GM21381 (cell line): ENCODE measurements around the gene ZNF169.
"Not testable (repeated sequence)": the region's sequence is repeated elsewhere in the genome, so short reads cannot be mapped to it uniquely, and the experiment has no call there.

Experiments used
- ATAC-seq: cut with Tn5 transposase; IDR thresholded peaks from one replicate; pipeline ENCODE4 v1.9.1; 2021; ENCODE audit warnings: mild to moderate bottlenecking, moderate library complexity; ENCODE audit not compliant: unreplicated experiment

ZNF169 gene

DNA sequence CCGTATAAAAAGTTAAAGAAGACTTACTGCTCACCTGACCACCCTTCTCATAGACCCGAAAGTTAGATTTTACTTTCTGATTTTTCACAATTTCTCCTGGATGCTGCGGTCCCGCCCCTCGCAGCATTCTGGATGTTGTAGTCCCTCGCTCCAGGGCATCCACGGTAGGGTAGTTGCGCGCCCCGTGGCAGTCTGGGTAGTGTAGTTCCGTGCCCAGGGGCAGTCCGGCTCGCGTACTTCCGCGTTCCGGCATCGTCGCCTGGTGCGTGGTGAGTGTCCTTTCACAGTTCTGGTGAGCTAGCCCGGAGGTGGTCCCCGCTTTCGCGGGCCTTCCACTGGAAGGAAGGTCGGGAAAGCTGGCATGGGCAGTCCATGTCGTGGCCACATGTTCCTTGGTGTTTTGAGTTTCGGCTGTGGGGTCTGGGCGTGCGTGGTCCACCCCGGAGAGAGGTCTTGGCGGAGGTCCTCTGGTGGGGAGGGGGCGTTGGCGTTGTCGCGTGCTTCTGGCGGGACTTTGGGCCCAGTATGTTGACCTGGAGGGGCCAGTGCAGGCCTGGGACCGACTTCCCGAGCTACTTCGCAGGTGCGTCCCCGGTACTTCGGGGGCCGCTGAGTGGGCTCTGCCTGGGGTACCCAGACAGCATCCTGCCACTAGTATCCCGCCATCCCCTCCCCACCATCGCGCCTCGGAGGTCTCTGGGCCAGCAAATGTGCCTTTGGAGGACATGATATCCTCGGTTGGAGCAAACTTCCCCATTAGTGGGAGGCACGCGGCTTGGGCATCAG is at the start of gene ZNF169:
TSS of gene ZNF169 (plus strand) at position 222 of the 786 bp plus-strand sequence. CDS start 19,515 bp downstream, outside the sequence.
- peak; percentile 100 for ATAC-seq

DNA sequence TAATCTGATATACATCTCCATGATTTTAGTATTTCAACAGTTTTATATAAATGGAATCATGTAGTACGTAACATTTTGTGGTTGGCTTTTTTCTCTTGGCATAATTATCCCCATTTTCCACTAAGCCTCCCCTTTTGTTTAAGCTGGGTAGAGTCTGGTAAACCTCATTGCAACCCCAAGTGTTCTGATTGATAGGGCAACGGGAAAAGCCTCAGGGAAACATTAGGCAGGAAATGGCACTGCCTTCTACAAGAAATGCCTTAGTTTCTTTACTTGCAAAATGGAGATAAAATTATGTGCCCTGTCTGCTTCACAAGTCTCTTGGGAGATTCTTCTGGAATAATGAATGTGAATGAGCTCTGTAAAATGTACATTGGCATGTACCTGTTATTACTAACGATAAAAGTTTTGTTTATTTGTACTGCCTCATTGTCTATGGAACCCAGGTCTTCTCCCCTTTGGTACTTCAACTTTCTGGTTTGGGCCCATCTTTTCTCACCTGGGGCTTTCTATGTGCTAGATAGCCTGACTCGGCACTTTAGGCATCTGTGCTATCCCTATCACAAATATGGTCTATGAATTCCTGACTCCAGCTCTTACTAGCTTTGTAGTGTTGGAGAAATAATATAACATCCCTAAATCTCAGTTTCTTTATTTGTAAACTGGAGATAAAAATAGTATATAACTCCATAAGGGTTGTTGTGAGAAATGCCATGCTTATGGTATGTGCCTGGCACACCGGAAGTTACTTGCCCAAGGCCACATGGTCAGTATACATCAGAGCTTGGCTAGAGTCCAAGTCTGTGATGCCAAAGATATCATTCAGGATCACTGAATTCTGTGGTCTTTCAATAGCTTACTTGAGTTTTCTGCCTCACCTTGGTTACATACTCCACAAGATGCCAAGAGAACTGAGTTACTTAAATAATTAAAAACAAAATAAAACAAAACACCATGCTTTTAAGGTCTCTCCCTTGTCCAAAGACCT is 48.2 kb upstream of the ZNF169 start:
- ATAC-seq: no peak

DNA sequence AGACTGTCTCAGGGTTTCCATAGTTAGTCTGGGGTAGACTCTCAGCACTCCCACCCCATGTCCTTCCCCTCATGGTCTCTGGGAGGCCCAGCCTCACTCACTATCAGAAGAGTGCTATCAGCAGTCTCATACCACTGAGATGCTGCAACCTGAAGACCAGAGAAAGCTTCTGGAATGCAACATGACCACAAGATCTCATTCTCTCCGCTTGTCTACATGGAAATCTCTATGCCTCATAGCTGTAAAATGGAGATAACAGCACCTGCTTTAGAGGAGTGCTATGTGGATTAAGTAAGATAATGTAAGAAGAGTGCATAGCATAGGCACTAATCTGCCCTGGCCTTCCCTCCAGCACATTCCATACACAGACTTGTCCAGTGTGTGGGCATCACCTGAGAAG is 47.0 kb upstream of the ZNF169 start:
- no peak for ATAC-seq

DNA sequence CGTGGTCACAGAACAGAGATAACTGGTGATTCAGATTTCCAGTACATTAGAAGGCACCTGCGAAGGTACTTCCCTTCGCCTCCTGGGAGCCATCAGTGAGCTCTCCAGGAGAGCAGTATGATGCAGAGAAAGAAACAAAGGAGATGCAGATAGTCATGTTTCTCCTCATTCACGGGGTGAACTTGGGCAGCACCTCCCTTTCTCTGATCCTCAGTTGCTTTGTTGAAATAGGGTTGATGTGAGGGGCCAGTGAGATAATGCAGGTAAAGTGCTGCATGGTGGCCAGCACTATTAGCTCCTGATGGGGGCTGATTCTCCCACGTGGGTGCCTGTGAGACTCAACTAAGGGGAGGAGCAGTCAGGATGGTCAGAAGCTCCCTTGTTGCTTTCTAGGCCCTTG is 46.6 kb upstream of the ZNF169 start:
- ATAC-seq: no peak

DNA sequence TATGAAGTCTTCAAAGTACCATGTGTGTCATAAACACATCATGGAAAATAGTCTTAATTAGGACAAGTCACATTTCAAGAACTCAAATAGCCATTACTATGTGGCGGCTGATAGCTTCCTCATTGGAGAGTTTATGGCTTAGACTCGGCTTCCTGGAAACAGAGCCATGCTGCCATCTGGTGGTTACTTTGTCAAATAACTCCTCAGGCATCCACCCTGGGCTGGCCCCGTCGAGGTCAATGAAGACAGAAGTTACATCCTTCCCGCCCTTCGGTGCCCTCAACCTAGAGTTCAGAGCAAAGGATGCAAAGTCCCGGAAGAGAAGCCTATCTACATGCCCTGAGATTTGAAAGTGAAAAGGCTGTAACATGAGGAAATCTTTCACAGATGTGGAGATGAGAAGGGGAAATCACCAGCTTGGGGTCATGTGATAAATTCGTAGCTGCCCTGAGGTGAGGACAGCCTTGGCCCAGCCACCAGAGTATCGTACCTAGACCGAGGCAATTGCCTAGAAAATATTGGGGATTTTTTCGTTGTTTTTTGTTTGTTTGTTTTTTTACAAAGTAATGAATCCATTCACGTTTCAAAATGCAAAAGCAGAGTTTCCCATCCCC is 45.5 kb upstream of the ZNF169 start:
- peak; percentile 92 for ATAC-seq

DNA sequence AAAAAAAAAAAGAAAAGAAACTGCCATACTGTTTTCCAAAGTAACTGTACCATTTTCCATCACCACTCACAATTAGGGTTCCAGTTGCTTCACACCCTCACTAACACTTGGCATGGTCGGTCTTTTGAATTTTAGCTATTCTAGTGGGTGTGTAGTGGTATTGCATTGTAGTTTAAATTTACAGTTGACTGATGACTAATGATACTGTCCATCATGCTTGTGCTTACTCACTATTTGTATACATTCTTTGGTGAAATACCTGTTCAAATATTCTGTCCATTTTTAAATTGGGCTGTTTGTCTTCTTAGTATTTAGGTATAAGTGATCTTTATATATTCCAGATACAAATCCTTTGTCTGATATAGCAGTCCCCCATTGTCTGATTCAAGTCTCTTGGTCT is 36.2 kb upstream of the ZNF169 start:
- no peak for ATAC-seq

DNA sequence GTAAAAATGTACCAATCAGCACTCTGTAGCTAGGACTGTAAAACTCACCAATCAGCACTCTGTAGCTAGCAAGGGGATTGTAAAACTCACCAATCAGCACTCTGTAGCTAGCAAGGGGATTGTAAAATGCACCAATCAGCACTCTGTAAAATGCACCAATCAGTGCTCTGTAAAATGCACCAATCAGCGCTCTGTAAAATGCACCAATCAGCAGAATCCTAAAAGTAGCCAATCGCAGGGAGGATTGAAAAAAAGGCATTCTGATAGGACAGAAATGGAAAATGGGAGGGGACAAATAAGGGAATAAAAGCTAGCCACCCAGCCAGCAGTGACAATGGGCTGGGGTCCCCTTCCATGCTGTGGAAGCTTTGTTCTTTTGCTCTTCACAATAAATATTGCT is 33.7 kb upstream of the ZNF169 start:
- not testable (repeated sequence) for ATAC-seq

DNA sequence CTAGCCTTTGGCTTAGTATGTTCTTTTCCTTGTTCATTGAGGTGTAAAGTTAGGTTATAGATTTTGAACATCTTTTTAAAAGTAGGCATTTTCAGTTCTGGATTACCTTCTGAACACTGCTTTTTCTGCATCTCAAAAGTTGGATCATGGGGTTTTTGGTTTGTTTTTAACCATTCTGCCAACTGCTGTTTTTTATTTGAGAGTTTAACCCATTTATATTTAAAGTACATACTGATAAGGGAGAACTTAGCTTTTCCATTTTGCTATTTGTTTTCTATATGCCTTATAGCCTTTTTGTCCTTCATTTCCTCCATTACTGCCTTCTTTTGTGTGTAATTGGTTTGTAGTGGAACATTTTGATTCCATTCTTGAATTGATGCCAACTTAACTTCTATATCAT is 30.5 kb upstream of the ZNF169 start:
- no peak for ATAC-seq

DNA sequence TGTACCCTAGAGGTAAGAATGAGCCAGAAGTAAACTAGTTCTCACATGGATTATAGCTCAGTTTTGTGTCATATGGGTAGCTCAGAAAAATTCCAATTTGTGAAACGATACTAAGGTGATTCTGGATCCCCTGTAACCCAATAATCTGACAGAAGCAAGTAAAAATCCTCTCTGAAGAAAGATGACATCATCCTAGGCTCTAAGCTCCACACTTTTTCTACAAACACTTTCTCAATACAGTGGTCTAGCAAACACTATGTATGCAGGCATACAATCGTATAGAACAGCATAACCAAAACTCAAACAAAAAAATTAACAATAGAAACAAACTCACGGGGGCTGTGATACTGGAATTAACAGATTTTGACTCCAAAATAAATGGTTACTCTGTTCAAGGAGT is 26.7 kb upstream of the ZNF169 start:
- ATAC-seq: no peak

DNA sequence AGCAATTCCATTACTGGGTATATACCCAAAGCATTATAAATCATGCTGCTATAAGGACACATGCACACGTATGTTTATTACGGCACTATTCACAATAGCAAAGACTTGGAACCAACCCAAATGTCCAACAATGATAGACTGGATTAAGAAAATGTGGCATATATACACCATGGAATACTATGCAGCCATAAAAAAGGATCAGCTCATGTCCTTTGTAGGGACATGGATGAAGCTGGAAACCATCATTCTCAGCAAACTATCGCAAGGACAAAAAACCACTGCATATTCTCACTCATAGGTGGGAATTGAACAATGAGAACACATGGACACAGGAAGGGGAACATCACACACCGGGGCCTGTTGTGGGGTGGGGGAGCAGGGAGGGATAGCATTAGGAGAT is 18.0 kb upstream of the ZNF169 start:
- ATAC-seq: not testable (repeated sequence)

DNA sequence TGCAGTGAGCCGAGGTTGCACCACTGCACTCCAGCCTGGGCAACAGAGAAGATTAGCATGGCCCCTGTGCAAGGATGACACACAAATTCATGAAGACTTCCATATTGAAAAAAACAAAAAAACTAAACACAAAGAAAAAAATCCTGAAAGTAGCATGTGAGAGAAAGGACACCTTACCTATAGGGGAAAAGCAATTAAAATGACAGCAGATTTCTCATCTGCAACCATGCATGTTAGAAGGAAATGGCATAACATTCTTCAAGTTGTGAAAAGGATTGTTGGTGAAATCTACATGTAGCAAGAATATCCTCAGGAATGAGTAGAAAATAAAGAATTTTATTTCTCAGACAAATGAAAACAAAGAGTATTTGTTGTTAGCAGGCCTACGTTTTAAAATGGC is 13.4 kb upstream of the ZNF169 start:
- ATAC-seq: no peak

DNA sequence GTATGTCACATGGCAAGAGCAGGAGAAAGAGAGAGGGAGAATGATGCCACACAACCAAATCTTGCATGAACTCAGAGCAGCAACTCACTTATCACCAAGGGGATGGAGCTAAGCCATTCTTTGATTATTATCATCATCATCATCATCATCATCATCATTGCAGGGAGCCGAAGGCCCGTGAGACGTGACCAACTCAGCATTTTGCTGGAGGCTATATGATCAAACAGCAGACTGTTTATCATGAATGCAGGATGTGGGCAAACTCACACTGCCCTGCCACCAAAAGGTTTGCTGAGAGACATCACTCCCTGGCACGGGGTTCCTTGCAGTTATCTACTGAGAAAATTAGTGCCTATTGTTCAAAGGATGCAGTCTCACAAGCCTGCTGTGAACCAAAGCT is 8.6 kb upstream of the ZNF169 start:
- ATAC-seq: no peak

DNA sequence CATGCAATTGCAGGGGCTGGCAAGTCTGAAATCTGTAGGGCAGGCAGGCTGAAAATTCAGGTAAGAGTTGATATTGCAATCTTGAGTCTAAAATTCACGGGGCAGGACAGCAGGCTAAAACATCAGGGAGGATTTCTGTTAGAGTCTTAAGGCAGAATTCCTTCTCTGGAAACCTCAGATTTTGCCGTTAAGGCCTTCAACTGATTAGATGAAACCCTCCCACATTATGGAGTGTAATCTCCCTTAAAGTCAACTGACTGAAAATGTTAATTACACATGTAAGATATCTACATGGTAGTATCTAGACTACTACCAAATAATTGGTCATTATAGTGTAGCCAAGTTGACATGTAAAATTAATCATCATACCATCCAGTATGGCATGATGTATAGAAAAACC is 3.1 kb upstream of the ZNF169 start:
- ATAC-seq: no peak

DNA sequence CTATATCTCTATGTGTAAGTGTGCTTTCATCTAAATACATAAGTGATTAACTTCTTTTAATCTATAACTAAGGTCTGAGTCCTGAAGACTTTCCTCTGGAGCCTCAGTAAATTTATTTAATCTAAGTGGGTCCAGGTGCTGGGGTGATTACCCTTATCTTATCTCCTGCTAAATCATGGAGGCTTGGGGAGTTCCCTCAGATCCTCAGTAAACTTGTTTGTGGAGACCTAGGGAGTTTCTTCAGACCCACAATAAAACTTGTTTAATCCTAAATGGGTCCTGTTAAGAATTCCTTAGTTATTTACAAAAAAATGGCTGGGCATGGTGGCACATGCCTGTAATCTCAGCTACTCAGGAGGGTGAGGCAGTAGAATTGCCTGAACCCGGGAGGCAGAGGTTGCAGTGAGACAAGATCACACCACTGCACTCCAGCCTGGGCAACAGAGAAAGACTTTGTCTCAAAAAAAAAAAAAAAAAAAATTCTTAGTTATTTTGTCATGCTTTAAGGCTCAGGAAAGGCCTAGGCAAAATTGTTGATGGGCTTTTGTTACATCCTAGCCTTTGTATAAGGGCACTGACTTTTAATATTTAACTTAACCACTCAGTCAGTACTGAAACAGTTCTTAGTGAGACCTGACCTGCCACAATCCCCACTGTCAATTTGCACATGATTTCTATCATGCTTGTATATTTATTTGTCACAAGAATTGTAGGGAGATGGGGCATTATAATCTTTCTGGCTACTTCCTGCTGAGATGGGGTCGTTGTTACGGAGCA is 6.7 kb downstream of the ZNF169 start:
- ATAC-seq: not testable (repeated sequence)

DNA sequence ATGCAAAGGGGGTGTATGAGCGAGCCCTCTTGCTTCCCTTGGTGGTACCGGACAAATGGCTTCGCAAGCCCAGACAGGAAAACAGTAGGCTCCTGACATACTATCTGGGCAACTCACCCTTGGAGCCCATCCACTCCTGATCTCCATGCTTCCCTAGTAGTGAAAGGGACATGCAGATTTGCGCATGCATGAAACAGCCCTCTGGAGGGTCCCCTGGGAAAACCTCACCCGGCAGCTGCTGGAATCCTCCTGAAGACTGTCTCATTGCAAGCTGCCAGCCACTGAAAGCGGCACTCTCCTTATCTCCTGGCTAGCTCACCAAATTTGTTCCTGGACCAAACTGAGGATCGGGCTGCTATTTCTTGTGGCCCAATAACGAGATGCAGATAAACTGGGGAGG is 10.2 kb downstream of the ZNF169 start:
- ATAC-seq: no peak

DNA sequence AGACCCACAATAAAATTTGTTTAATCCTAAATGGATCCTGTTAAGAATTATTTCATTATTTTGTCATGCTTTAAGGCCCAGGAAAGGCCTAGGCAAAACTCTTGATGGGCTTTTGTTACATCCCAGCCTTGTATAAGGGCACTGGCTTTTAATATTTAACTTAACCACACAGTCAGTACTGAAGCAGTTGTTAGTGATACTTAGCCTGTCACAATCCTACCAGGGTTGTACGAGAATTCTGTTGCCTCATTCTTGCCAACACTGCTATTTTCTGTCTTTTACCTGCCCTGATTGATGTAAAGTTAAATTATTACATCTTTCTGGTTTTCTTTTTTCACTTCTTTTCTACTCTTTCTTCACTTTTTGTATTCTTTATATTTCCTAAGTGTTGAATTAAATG is 10.9 kb downstream of the ZNF169 start:
- no peak for ATAC-seq

DNA sequence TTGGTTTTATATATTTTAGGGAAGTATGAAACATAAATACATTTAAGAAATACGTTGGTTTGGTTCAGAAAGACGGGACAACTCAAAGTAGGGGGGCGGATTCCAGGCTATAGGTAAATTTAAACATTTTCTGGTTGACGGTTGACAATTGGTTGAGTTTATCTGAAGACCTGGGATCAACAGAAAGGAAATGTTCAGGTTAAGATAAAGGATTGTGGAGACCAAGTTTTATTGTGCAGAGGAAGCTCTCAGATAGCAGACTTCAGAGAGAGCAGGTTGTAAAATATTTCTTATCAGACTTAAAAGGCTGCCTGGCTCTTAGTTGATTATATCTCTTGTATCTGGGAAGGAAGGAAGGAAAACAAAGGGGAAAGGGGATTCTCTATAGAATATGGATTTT is 17.9 kb downstream of the ZNF169 start:
- not testable (repeated sequence) for ATAC-seq

DNA sequence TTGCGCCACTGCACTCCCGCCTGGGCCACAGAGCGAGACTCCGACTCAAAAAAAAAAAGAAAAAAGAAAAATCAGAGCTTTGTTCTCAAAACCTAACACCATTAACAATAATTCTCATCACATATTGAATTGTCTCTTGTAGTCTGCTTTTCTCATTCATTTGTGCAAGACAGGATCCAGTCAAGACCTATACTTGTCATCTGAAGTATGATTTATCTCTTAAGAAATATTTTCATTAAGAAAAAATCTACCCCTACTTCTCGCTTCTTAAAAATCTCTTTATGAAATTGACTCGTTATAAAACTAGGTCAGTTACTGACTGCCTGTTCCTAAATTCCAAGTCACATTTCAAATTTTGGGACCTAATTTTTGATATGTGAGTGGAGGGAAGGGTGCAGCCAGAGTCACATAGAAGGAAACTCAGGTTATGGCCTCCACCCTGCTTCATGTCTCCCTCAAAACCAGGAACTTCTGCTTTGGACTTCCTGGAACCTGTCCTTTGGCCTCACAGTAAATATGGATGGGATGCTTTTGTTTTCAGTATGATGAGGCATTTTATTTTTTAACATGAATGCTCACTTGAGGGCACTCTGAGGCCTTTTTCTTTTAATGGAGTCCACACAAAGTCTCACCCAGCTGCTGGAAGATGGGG is 18.9 kb downstream of the ZNF169 start:
- ATAC-seq: no peak

DNA sequence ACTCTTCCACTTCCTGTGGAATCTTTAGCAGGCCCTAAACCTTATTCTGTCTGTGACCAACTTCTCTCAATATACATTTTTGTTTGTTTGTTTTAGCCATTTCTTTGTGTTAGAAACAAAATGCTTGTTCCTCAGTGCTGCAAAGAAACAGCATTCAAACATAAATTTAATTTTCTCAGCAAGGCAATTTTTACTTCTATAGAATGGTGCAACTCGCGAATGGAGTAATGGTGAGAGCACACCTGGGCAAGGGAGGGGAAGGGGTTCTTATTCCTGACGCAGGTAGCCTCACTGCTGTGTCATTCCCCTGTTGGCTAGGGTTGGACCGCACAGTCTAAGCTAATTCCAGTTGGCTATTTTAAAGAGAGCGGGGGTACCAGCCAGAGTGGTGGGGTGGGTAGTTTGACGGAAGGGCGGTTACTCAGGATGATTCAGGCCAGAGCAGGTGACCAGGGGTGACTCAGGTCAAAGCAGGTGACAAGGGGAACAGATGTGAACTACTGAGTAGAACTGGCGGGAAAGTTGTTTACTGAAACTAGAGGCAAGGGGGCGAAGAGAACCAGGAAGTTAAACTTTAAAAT is 21.4 kb downstream of the ZNF169 start:
- ATAC-seq: no peak

DNA sequence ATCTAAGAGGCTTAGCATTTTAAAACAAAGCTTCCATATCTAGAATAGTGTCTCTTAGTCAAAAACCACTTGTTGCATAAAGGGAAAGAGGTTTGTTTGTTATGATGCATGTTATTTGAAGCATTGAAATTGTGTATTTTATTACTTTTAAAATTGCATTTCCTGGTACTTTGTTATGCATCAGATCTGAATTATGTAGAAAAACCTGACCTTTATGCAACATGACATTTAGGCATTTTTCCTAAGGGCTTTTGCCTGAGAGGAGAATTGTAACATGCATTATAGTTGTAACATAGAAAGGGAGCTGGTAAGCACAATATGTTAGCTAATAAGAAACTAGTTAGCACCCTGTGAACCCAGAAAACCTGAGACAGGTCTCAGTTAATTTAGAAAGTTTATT is 22.0 kb downstream of the ZNF169 start:
- ATAC-seq: no peak
